Stomach (tissue), 9 donors: Measurements from ENCODE around the gene PRTN3. TPM values are rescaled to one million over a fixed set of nuclear protein-coding genes. Genes with fewer than 3 reads are reported as not detected.

Experiments
- DNase-seq, 2 donors: peaks; one replicate each; pipeline versions ENCODE4 v3.0.0 to v3.0.0-alpha.2; 2013 to 2019
- H3K27ac ChIP-seq, 5 donors: fragments of 200-600 bp in 4 of 5; sonication (generic) in 4 of 5; one replicate each; pipeline ENCODE4 v1.5.1; 2013 to 2019; ENCODE audit warnings: mild to moderate bottlenecking in 1 of 5, moderate library complexity in 1 of 5
- H3K27me3 ChIP-seq, 3 donors: fragments of 200-600 bp; sonication (generic); one replicate each; pipeline ENCODE4 v1.5.1; 2017 to 2019; ENCODE audit warnings: mixed run types in 1 of 3
- H3K36me3 ChIP-seq, 4 donors: fragments of 200-600 bp; sonication (generic); 1 replicate in 3 of 4; 2 replicates in 1 of 4; pipeline ENCODE4 v1.5.1; 2016 to 2019
- H3K4me1 ChIP-seq, 4 donors: fragments of 200-600 bp; sonication (generic); one replicate each; pipeline ENCODE4 v1.5.1; 2016 to 2019
- H3K4me3 ChIP-seq, 4 donors: fragments of 200-600 bp; sonication (generic) in 3 of 4; one replicate each; pipeline ENCODE4 v1.5.1; 2016 to 2019; ENCODE audit warnings: mild to moderate bottlenecking in 1 of 4
- H3K9me3 ChIP-seq, 4 donors: fragments of 200-600 bp; sonication (generic); one replicate each; pipeline ENCODE4 v1.5.1; 2016 to 2019
- CTCF ChIP-seq, 7 experiments: fragments of 450-650 bp in 4 of 7; fragments of 200-600 bp in 3 of 7; sonication (generic) in 3 of 7; IDR thresholded peaks; one replicate each; pipeline ENCODE4 v1.5.1; 2016 to 2019; ENCODE audit warnings: antibody characterized with exemption in 7 of 7, control low read depth in 2 of 7, mild to moderate bottlenecking in 1 of 7
- EP300 ChIP-seq: sonication (generic); formaldehyde crosslinking; IDR thresholded peaks from one replicate; pipeline ENCODE4 v1.6.1; 2017; ENCODE audit warnings: antibody characterized with exemption
- POLR2A ChIP-seq, 4 donors: fragments of 450-650 bp; IDR thresholded peaks; one replicate each; pipeline ENCODE4 v1.6.1; 2016; ENCODE audit warnings: antibody characterized with exemption in 4 of 4, control low read depth in 2 of 4, mild to moderate bottlenecking in 1 of 4, moderate library complexity in 1 of 4
- POLR2AphosphoS5 ChIP-seq, 3 donors: sonication (generic); formaldehyde crosslinking; IDR thresholded peaks; one replicate each; pipeline ENCODE4 v1.6.1; 2016; ENCODE audit warnings: antibody characterized with exemption in 3 of 3
- whole genome bisulfite sequencing, 5 donors: extraction: QIAGEN DNeasy Blood & Tissue Kit in 3 of 5; methylation state at CpG; one replicate each; pipeline versions ENCODE4 v1.1.5 to v1.1.7; 2013 to 2018; 5-methylcytosine and 5-hydroxymethylcytosine counted together
- intact Hi-C: fragments of 100-400 bp; cut with DNase I; formaldehyde crosslinking; loops from one replicate; pipeline ENCODE4 v1.15.1; 2023; ENCODE audit warnings: low total_unique reads
- polyA plus RNA-seq, 3 donors: library from polyadenylated mRNA; stranded (reverse); fragments of 200-250 nt; gene quantifications; one replicate each; pipeline ENCODE4 v1.2.3, GENCODE V29; 2013
- total RNA-seq, 5 donors: library from RNA; depleted of rRNA; stranded (reverse); fragments of >200 nt; gene quantifications; one replicate each; pipeline versions ENCODE4 v1.1.0 to v1.2.3, GENCODE V29; 2014 to 2016
- donor health status: healthy with polysubstance abuse.
- donor health status: Bipolar disorder and iron deficiency.
- donor health status: healthy.

PRTN3 gene
- total and polyA plus RNA-seq, 8 donors: 0.15 to 2.6 TPM; not detected in 6

DNA sequence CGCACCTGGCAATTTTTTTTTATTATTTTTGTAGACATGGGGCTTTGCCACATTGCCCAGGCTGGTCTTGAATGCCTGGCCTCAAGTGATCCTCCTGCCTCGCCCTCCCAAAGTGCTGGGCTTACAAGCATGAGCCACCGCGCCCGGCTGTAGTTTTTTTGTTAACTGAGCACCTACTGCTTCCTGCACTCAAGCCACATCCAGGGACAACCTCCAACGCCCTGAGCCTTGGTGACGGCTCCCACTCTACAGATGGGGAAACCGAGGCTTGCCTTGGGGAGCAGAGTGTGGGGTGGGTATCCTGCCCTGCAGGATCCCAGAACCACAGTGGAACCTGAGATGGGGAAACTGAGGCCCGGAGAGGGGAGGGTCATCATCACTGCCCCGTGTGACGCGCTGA lies 14.3 kb downstream of the PRTN3 start:
- intact Hi-C loops: loop anchor here (5.0 kb wide), 1 partner anchor 88 kb away; no protein-coding TSS in a partner anchor

GRCh38 chr19:855566-856120 lies 14.8 kb downstream of the PRTN3 start:
- intact Hi-C loops: loop anchor here (5.0 kb wide), 1 partner anchor 88 kb away; no protein-coding TSS in a partner anchor
- Histone ChIP-seq H3K27ac (no peak overlapping the region), H3K9me3 (no peaks in the 10 kb centered on the region), H3K36me3 (no peaks in the 10 kb centered on the region), H3K4me3 (no peak overlapping the region), H3K27me3 (peaks cover 8 to 83% (median 45%) of the 10 kb centered on the region in 3 donors), H3K4me1 (peaks cover 18 to 38% (median 32%) of the 10 kb centered on the region in 4 donors)
- TF ChIP-seq POLR2A (IDR thresholded peaks at IDR 0.05): no peak
- TF ChIP-seq CTCF (IDR thresholded peaks at IDR 0.05): no peak
- no peak for TF ChIP-seq EP300
- TF ChIP-seq POLR2AphosphoS5 (IDR thresholded peaks at IDR 0.05): no peak
- DNase-seq: no peak
- 74 to 83% (median 78%) methylated on average over 36 to 40 of the region's 40 CpGs for WGBS, 5 donors

More for the DNA sequence above, 14.3 kb downstream of the PRTN3 start:
- WGBS, 5 donors: 84 to 90% (median 88%) methylated on average over 12 of the region's 12 CpGs
- peaks cover 18 to 37% (median 32%) of the 10 kb centered on the region in 4 donors for H3K4me1 ChIP-seq
- peaks cover 8 to 78% (median 40%) of the 10 kb centered on the region in 3 donors for H3K27me3 ChIP-seq
- H3K36me3 ChIP-seq: no peaks in the 10 kb centered on the region
- DNase-seq: no peak
- H3K4me3 ChIP-seq: no peak overlapping the region
- no peak overlapping the region for H3K27ac ChIP-seq
- H3K9me3 ChIP-seq: no peaks in the 10 kb centered on the region
- TF ChIP-seq POLR2A (IDR thresholded peaks at IDR 0.05) (no peak), POLR2AphosphoS5 (IDR thresholded peaks at IDR 0.05) (no peak), EP300 (no peak), CTCF (IDR thresholded peaks at IDR 0.05) (no peak)

DNA sequence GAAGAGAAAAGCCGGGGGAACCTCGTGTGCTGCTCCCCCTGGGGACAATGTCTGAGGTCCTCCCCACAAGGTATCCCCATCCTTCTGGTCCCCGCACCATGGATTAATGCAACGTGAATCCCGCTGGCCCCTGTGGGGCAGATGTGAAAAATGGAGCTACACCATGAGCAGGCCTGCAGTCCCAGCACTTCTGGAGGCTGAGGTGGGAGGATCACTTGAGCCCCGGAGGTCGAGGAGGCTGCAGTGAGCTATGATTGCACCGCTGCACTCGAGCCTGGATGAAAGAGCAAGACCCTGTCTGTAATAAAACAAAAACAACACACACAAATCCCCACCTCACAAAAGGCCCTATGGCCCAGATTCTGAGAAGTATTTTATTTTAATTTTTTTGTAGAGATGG lies 17.5 kb downstream of the PRTN3 start:
- no peak overlapping the region for H3K4me3 ChIP-seq
- H3K36me3 ChIP-seq: no peaks in the 10 kb centered on the region
- H3K27me3 ChIP-seq: peaks cover 2 to 85% (median 36%) of the 10 kb centered on the region in 3 donors
- peak overlapping the region in 2 of 5 donors; percentile 4 to 71 for H3K27ac ChIP-seq
- no peaks in the 10 kb centered on the region for H3K9me3 ChIP-seq
- 77 to 80% (median 80%) methylated on average over 9 of the region's 9 CpGs for WGBS, 5 donors
- no peak for TF ChIP-seq POLR2A (IDR thresholded peaks at IDR 0.05)
- no peak for TF ChIP-seq EP300
- DNase-seq: no peak
- peaks cover 21 to 44% (median 39%) of the 10 kb centered on the region in 4 donors for H3K4me1 ChIP-seq
- intact Hi-C loops: loop anchor here (5.0 kb wide), 1 partner anchor 91 kb away; no protein-coding TSS in a partner anchor

- H3K27ac ChIP-seq: peak within 1 kb of the TSS; percentile 22 to 74 (median 71)
These were observed 18.4 kb downstream of the PRTN3 start, which contains the start of gene CFD for GRCh38 chr19:858868-859843. TSS of gene CFD (plus strand) at chr19:859664. CDS start at chr19:859690, 26 bp downstream.

More at GRCh38 chr19:858868-859843, 18.4 kb downstream of the PRTN3 start, which contains the start of gene CFD:
- H3K27me3 ChIP-seq: peaks cover 0 to 79% (median 35%) of the 10 kb centered on the region in 3 donors
- H3K4me1 ChIP-seq: peaks cover 29 to 52% (median 43%) of the 10 kb centered on the region in 4 donors
- peak within 1 kb of the TSS; percentile 38 to 48 (median 42) for H3K4me3 ChIP-seq
- TF ChIP-seq POLR2A (IDR thresholded peaks at IDR 0.05) (no peak), POLR2AphosphoS5 (IDR thresholded peaks at IDR 0.05) (peak in 2 of 3 donors; percentile 58 to 79), CTCF (IDR thresholded peaks at IDR 0.05) (no peak), EP300 (no peak)
- DNase-seq: peak; percentile 38 to 45
- H3K9me3 ChIP-seq: no peaks in the 10 kb centered on the region
- intact Hi-C loops: loop anchor here (5.0 kb wide), 1 partner anchor 92 kb away; no protein-coding TSS in a partner anchor
- 26 to 38% (median 34%) methylated on average over 11 to 24 of the region's 24 CpGs for WGBS, 5 donors
- no peaks in the 10 kb centered on the region for H3K36me3 ChIP-seq
